ENCODE measurements around the gene ANO6.

ANO6 gene

DNA sequence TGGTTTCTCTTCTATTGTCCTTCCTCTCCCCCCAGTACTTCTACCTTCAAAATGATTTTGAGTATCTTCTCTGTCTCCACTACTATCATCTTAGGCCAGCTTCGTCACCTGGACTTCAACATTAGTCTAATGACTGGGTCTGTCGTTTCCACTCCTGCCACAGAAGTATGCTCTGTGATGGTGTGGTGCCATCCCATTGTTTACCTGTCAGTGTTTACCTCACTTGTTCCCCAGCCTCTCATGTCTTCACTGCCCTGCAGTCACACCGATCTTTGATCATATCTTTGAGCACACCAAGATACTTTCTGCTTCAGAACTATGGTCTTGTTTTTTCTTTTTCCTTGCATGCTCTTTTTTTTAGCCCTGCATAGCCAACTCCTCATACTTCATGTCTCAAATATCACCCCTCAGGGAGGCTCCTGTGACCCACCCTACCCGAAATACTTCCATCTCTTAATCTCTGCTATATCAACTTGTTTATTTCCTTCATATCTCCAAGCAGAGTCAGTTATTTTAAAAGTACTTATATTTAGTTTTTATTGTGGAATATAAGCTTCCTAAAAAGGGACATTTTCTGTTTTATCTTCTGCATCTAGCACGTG lies 60.4 kb downstream of the ANO6 start:
- DNase-seq (ENCODE audit: low read depth, low spot score), result no peak

DNA sequence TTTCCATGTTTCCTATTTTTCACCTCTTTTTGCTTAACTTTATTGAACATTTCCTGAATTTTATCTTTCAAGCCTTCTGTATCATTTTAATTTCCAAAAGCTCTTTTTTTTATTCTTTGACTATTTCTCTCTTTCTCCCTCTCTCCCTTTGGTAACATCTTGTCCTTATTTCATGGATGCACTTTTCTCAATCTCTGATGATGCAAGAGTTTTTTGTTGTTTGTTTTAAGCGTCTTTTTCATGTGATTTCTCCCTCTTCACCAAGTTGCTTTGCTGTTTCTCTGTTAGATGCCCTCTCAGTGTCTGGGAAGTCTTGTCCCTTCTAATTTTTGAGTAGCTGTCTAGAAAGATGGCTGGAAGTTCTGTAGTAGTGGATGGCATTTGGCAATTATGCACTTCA lies 62.6 kb downstream of the ANO6 start:
- DNase-seq (ENCODE audit: low read depth, low spot score), result no peak

DNA sequence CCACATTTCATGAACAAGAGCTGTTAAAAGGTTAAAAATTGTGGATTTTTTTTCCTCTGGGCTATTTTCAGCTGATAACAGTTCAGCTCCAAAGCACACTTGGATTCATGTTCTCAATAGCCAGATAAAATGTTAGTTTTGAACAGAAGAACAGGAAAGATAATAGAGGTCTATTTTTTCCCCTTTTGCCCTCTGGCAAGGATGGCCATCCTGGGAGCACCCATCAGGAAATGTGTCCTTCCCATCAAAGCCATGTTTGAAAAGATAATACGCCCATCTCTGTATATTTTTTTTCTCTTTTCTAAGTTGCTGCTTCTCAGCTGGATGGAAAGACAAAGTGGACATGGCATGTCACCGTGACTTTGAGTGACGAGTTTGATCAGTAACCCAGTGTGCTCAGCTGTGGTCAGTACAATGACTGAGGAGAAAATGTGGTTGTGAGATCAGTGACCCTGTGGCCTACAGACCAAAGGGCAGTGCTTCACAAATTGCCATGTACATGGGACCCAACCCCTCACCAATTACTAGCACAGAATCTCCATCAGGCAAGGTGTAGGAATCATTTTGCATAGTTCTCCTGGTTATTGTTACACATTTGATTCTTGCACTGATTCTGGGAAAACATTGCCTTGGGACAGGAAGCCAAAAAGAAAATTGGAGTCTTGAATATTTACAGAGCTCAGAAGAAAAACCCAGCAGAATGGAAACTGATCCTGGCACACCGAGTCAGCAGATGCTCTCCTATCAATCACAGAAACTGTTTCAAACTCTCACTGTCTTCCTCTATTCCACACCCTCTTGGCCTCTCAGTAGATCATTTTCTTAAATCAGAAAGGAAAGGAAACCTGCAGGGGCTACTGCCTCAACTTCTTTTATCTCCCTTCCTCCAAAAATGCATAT lies 64.3 kb downstream of the ANO6 start:
- DNase-seq (ENCODE audit: low read depth, low spot score), result no peak

DNA sequence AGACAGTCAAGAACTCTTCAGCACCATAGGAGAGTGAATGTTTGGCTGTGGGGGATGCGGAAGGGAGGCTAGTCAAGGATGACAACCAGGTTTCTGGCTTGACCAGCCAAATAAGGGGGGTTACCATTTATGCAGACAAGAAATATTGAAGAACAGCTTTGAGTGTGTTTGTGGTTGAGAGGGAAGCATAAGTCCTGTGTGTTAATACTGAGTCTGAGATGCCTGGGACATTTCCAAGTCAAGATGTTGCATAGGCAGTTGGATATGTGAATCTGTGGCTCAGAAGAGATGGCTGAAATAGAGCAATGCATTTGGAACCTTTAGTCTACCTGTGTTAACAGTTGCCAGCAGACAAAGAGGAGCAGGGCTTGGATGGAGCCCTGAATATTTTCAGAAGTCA lies 66.1 kb downstream of the ANO6 start:
- DNase-seq (ENCODE audit: low read depth, low spot score), result no peak

DNA sequence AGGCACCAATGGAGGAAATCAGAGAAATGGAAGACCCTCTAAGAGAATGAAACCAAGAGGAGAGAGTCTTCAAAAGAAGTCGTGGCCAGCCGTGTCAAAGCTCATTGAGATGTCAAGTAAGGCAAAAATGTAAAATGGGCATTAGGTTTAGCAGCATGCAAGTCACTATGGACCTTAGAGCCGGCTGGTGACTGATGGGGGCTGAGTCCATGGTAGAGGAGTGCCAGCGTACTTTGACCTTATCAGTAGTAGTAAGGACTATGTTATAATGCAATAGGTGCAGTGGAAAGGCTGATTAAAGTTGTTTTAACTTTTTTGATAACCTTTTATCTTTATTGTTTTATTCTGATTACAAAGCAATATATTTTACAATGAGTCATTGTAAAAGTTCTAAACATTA lies 66.5 kb downstream of the ANO6 start:
- DNase-seq (ENCODE audit: low read depth, low spot score), result no peak

DNA sequence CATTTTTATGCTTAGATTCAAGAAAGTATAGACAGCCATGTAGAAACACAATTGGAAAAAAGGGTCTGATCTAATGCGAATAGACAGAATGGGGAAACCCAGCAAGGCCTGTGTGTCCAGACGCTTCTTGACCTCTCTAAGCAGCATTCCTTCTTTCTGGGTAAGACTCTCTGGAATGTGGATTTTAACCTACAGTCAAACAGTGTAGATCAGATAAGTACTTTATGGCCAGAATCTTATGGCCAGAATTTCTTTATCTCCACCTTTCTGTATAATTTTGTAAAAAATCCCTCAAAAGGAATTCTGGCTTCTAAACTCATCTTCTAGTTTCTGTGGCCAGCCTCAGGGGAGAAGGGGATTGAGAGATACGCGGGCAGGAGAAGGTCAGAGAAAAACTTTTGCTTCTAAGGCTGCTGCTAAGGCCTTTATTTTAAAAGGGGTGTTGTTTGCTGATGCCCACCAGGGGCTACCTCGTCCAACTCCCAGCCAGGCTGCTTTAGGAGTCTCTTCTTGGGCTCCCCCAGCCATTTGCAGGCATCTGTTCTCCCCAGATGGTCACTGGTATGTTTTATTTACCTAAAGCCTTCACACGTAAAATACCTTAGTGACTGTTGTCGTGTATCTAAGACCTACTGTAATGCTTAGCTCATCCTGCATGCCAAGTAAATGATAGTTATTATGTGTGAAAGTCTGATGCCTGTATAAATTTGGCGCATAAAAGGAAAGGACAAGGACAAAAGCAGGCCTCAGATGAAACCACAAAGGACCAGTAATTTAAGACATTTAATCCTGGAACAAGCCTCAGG lies 68.4 kb downstream of the ANO6 start:
- DNase-seq (ENCODE audit: low read depth, low spot score), result no peak

DNA sequence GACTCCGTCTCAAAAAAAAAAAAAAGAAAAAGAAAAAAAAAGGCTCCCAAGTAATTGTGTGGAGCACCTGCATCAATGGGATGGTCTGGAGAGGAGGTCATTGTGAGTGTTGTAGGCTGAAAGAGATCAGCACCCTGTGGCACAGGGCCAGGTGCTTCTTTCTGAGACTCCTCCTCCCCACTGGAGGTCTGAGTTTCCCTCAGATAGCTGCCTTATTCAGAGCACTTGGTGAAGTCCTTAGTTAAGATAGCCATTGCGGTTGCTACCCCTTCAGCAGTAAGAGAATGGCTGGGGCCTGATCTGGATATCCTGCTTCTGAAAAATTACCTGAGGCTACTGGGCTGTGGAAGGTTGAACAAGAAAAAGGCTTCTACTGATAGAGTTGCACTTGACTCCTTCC lies 69.8 kb downstream of the ANO6 start:
- no peak for DNase-seq (ENCODE audit: low read depth, low spot score)

DNA sequence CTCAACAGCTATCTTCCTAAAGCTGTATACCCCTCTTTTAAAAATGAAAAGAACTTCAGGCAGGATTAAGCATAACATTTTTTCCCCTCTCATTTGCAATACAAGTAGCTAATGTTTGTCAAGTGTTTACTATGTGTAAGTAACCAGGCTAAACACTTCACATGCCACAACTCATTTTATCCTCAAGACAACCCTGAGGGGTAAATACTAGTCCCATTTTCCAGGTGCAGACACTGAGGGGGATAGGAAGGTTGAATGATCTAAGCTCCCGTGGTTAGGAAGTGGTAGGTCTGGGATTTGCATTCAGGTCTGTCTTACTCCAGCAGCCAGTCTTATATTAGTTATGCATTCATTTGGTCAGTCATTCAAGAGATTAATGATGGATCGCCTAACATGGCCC lies 70.7 kb downstream of the ANO6 start:
- no peak for DNase-seq (ENCODE audit: low read depth, low spot score)

DNA sequence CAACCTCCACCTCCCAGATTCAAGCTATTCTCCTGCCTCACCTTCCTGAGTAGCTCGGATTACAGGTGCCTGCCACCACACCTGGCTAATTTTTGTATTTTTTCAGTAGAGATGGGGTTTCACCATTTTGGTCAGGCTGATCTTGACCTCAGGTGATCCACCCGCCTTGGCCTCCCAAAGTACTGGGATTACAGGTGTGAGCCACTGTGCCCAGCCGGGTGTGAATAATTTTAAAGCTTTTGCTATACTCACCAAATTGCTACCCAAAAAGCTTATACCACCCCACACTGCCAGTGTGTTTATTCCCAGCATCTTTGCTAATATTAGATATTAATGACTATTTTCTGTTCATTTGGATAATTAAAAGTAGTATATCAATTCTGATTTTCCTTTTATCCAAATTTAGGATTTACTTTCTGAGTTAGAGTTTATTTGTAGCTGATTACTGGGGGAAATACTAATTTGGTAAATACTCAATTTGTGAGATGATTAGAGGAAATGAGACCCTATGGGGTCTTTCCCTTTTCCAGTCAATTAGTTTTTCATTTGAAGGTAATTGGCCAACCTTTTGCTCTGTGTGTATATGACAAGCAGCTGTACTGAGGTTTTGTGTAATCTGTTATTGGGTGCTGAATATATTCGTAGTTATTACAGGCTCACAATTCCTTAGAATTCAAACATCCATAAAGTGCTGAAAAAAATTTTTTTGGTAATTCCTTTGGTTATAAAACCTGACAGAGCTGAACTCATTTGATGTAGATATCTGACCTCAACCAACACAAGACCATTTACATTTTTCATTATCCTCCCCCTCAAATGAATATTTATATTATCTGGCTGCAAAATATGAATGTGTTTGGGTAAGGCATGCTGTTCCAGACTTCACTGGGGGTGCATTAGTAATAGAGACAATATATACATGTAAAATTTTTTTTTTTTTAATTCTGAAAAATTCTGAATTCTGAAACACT lies 73.6 kb downstream of the ANO6 start:
- no peak for DNase-seq (ENCODE audit: low read depth, low spot score)

DNA sequence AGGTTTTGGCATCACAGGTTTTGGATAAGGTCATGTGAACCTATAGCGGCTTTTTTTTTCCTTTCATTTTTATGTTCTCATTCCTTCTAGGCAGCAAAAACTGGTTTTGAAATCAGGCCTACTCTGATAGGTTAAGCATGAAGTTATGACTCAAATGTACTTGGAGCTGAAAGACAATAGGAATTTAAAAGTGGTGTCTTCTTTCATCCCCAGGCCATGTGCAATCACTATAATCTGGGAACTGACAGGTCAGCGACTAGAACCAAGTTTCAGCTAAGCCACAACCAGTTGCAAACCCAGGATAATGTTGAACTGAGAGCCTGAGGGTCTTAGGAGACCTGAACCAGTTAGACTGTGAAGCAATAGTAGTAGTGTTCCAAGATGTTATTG lies 74.3 kb downstream of the ANO6 start:
- no peak for DNase-seq (ENCODE audit: low read depth, low spot score)

DNA sequence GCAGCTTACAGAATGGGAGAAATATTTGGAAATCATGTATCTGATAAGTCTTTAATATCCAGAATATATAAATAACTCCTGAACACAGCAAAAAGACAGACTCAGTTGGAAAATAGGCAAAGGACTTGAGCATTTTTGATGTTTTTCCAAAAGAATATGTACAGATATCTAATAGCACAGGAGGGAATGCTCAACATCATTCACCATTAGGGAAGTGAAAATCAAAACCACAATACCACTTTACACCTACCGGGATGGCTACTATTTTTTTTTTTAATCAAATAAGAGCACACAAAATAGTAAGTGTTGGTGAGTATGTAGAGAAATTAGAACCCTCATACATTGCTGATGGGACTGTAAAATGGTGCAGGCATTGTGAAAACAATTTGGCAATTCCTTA lies 75.6 kb downstream of the ANO6 start:
- DNase-seq (ENCODE audit: low read depth, low spot score), result no peak

DNA sequence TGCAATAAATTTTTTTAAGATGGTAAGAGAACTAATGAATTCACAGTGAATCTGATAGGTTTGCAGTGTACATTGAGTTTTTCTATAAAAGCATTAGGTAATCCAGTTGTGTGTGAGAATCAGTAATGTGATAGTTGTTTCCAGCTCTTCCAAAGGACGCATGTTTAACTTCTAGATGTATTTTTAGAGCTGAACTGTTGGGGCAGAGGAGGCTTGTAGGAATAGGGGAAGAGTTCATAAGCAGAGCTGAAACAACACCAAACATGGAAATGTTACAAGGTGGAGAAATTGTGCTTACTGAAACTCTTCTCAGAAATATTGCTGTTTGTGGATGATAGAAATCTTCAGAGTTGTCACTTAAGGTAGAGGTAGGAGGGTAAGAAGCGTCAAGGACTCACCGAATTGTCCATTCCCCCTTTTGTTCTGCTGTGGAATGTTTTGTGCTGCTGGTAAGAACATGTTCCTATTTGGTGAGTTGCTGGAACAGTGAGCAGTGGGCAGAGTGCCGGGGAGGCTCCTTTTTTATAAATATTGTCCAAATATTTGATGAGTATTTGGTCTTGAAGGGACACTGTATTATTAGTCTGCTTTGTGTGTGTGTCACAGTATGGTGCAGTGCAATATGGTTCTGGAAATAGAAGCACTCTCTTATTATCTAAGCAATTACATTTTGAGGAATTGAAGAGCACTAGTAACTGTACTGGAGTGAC lies 76.7 kb downstream of the ANO6 start:
- DNase-seq (ENCODE audit: low read depth, low spot score), result no peak

DNA sequence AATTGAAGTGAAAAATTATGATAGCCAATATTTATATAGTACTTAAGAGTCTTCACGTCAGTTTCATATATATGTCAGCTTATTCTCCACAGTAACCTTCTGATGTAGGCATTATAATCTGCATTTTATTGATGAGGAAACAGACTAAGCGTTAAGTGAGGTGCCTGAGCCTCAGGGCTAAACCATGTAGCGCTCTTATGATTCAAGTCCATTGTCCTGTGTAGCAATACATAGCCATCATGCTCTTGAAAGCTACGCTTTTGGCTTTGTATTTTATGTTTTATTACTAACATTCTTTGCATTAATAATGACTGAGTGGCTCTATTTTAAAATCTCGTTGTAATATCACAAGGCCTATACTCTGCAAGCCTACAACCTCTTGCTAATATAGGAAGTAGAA lies 79.0 kb downstream of the ANO6 start:
- DNase-seq (ENCODE audit: low read depth, low spot score), result no peak

DNA sequence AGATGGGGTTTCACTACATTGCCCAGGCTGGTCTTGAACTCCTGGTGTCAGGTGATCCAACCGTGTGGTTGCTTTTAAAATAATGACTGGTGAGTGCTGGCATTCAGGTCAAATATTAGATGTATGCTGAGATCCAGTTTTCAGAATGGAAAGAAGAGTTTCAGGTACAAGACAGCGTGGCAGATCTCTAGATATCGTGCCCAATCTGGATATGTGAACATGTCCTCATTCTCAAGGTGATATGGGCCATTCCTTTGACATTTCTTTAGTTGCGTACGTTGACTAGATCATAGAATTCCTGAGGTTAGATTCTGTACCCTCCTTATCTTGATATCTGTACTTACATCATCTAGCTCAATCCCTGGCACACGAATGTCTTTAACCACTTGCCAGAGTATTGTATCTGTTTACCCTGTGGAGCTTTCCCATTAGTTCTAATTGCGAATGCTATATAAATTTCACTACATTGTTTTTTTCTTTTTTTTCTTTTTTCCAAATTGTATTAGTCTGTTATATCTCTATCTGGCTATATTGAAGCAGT lies 80.2 kb downstream of the ANO6 start:
- DNase-seq (ENCODE audit: low read depth, low spot score), result no peak

DNA sequence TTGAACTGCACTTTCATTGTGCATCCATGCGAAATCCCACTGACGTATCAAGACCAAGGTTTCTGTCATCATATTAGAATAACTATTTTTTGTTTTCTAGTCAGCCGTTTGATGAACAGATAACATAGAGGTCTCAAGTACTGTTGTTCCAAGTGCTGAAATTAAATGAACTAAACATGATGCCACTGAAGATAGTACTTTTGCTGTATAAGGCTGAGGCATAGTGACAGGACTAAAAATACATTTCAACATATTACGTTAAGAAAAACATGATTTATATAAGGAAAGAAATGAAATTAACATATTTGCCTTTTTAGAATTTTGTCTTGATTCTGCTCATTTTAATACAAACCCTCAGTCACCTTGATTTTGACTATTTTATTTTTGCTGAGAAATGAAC lies 82.2 kb downstream of the ANO6 start:
- DNase-seq (ENCODE audit: low read depth, low spot score), result no peak

DNA sequence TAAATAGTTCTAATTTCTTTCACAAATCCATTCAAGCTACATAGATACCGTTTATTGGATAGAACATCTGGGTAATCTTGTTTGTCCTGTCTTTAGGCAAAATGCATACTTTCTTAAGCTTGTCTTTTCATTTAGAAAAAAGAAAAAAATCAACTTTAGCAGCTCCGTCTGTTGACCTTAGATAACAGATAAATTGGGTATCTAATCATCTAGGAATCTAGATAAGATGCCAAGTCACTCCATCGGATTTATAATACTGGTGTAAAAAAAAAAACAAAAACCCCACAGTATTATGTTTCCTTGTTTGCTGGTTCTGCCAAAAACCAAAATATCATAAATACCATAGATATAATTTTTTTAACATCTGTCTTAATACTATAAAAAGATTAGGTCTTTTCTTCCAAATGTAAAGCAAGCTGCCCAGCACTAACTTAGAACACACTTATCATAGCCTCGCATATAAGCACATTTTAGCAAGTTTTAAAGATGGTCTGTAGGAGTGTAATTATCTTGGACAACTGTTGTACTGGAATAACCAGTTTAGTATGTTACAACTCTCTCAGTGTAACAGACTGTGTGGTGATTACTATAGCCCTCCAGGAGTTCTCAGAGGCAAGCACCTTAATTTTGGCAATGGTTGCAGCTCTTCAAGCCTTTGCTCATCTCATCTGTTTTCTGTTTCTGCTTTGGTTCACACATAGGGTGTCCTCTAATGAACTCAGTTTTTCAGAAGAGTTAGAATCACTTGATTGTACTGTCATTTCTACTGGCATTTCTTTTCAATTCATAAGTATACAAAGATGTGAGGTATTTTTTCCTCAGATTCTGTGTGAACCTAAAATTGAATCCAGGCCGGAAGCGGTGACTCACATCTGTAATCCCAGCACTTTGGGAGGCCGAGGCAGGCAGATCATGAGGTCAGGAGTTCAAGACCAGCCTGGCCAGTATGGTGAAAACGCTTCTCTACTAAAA lies 83.1 kb downstream of the ANO6 start:
- DNase-seq (ENCODE audit: low read depth, low spot score), result no peak

DNA sequence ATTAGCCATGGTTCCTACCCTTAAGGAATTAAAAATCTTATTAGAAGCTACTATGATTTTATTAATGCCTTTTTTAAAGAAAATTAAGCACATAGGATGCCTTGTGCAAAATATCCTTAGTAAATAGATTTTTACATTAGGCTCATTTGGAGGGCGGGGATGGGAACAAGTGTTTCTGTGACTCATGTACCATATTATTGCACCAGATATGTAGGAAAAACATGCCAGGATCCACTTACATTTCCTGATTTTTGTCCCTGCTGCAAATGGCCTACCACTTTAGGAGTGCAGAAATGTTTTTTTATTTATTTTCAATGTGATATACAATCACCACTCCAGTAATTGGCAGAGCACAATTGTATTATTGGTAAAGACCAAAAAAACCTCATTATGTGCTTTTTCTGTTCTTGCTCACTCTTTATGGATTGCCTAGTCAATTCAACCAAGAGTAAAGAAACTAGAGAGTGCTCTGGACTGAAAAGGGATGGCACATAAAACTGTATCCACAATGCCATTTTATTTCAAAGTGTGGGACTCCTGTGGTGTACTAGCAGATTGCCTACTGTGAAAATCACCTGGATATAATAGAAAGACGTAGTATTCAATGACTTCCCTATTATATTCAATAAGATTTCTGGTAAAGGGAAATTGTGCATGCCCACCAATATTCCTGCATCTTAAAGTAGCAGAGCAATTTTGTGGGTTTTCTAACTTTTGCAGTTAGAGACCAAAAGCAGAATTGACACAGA lies 86.9 kb downstream of the ANO6 start:
- no peak for DNase-seq (ENCODE audit: low read depth, low spot score)

DNA sequence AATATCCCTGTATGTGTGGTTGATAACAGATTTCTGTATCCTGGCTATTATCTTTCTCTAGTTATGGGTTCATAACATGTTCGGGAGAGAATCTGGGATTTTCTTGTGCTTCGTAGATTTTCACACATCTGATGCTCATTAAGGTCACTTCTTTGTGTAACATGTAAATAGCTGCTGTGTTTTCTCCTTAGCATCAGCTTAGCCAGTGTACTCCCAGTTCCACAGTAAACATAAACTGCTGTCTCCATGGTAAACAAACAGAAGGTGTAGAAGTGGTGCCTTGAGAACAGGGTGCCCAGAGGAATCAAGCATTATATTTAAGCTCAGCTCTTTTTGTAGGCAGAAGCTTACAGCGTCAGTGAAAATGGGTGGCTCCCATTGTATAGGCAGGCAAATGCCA lies 88.0 kb downstream of the ANO6 start:
- DNase-seq (ENCODE audit: low read depth, low spot score), result no peak

All from activated naive CD8-positive, alpha-beta T cell treated with anti-CD3 and anti-CD28 coated beads, Interleukin-2, amount 50 U/mL, for 16 hours (primary cell).